ENCODE data around the gene CTSZ.

- TF ChIP-seq CTCF (IDR thresholded peaks at IDR 0.05; ENCODE audit: low read depth, low read length) (no peak), EZH2phosphoT487 (IDR thresholded peaks at IDR 0.05; ENCODE audit: low read depth) (no peak)
These were observed 25.1 kb upstream of the CTSZ start, which contains the start of gene ATP5F1E for GRCh38 chr20:59032023-59032712.

Measured in OCI-LY3 (cell line).